HUES6 (cell line): ENCODE results near the gene NAP1L5.

Experiments used
- H3K27ac ChIP-seq: 2 replicates; pipeline ENCODE4 v1.7.0; 2013; ENCODE audit warnings: low read depth, mild to moderate bottlenecking, low read length, inconsistent platforms
- H3K27me3 ChIP-seq: 2 replicates; pipeline ENCODE4 v1.6.1; 2013; ENCODE audit warnings: low read length; ENCODE audit not compliant: control insufficient read depth, insufficient read depth
- H3K36me3 ChIP-seq: 2 replicates; pipeline ENCODE4 v1.6.1; 2013; ENCODE audit warnings: low read length; ENCODE audit not compliant: control insufficient read depth, insufficient read depth
- H3K4me1 ChIP-seq: 2 replicates; pipeline ENCODE4 v1.6.1; 2013; ENCODE audit warnings: low read length; ENCODE audit not compliant: control insufficient read depth, insufficient read depth
- H3K4me3 ChIP-seq: 2 replicates; pipeline ENCODE4 v1.5.1; 2013; ENCODE audit warnings: low read depth, low read length
- H3K9ac ChIP-seq: one replicate; pipeline ENCODE4 v1.6.1; 2013; ENCODE audit warnings: mild to moderate bottlenecking, low read length
- H3K9me3 ChIP-seq: 2 replicates; pipeline ENCODE4 v1.6.1; 2013; ENCODE audit warnings: low read depth, low read length; ENCODE audit not compliant: control insufficient read depth, insufficient read depth

The NAP1L5 gene

DNA sequence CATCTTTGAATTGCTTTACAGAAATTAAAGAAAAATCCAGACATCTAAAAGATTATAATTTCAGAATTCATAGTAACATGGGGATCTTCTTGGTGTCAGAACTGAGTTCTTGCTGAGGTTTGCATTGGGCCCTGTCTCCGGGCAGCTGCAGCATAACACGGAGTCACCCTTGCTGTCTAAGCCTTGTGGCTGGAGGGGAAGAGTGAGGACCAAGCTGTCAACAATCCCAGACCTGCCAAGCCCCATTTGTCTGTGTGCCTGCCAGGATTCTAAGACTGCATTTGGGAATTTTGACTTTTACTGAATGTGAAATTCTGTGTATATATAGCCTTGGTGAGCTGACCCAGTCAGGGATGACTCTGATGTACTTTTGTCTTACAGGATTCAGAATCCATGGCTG is 25.2 kb upstream of the NAP1L5 start:
- H3K4me1 ChIP-seq, result peaks cover 5% of the 10 kb centered on the region
- H3K27ac ChIP-seq, result no peak overlapping the region
- H3K27me3 ChIP-seq, result no peaks in the 10 kb centered on the region
- 0 out of 2 replicates have a peak, but pooled peaks cover 6% of the 10 kb centered on the region for H3K9me3 ChIP-seq
- H3K36me3 ChIP-seq, result peaks cover 5% of the 10 kb centered on the region
- H3K4me3 ChIP-seq, result no peak overlapping the region
- no peak overlapping the region for H3K9ac ChIP-seq

DNA sequence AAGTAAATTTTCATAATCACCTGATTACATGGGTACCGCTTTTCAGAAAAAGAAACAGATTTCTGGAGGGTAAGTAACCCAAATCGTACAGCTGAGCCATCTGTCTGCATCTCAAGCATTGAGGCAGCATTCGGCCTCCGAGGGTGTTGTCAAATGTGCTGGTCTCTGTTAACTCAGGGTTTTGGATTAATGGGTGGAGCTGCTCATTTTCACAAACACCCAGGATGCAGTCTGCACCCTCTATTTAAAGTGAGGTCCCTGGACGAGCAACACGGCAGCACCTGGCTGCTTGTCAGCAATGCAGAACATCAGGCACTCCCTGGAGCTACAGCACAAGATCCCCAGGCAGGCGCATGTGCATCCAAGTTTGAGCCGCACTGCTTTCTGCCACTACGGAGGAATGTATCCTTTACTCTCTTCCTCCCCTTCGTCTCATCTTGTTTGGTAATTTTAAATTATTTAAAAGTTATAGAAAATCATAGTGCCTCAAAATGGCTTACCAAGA is 24.7 kb upstream of the NAP1L5 start:
- Histone ChIP-seq H3K9ac (no peak overlapping the region), H3K9me3 (0 out of 2 replicates have a peak, but pooled peaks cover 7% of the 10 kb centered on the region), H3K27me3 (no peaks in the 10 kb centered on the region), H3K4me3 (no peak overlapping the region), H3K27ac (no peak overlapping the region), H3K4me1 (peaks cover 5% of the 10 kb centered on the region), H3K36me3 (no peaks in the 10 kb centered on the region; the same call in 1 of the 2 replicates)

DNA sequence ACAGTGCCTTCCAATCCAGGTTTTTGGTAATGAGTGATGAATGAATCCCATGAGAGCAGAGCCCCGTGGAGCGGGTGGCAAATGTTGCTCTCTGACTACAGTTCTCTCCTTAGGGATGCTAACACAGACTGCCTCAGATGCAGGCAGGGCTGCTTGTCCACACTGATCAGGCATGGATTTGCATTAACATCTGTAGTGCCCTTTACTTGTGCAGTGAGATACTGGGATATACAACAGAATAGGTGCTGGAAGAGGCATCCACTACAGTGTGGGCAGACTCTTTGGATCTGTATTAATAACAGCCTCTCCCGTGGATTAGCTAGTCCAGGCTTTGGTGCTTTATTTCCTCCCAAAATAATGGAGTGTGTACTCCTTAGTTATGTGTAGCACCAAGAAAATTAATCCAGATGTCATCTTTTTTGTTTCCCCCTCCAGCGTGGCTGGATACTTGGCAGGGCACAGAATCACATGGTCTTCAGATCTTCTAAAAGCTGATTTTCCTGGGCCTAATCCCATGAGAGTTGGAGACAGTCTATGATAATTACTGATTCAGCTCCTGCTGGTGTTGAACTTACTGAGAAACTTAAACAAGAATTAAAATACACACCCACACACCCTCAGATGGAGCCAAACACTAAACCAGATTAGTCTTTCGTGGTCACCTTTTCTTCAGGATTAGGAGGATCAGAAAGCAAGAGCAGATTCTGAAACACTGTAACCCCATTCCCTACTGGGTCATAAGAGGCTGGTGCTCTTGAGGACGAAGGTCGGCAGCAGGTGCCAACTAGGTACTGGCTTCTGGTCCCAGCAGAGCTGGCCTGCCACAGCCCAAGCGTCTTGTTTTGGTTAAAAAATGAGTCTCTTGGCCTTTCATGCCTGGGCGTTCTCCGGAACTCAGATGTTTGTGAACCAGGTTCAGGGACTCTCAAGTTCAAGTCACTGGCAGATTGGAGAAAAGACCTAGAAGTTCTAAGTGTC is 23.1 kb upstream of the NAP1L5 start:
- no peak overlapping the region for H3K9ac ChIP-seq
- H3K4me3 ChIP-seq, result no peak overlapping the region
- H3K9me3 ChIP-seq, result 0 out of 2 replicates have a peak, but pooled peaks cover 11% of the 10 kb centered on the region
- H3K27me3 ChIP-seq, result no peaks in the 10 kb centered on the region
- H3K36me3 ChIP-seq, result no peaks in the 10 kb centered on the region; the same call in 1 of the 2 replicates
- no peak overlapping the region for H3K27ac ChIP-seq
- H3K4me1 ChIP-seq, result peaks cover 5% of the 10 kb centered on the region

DNA sequence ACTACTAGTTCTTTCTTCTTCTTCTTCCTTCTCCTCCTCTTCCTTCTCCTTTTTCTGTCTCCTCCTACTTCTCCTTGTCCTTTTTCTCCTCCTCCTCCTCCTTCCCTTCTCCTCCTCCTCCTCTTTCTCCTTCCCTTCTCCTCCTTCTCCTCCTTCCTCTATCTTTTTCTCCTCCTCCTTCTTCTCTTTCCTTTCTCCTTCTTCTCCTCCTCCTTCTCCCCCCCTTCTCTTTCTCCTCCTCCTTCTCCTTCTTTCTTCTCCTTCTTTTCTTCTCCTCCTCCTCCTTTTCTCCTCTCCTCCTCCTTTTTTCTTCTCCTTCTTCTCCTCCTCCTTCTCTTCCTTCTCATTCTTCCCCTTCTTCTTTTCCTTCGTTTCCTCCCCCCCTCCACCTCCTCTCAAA is 21.8 kb upstream of the NAP1L5 start:
- no peak overlapping the region for H3K27ac ChIP-seq
- H3K36me3 ChIP-seq, result no peaks in the 10 kb centered on the region; the same call in 1 of the 2 replicates

DNA sequence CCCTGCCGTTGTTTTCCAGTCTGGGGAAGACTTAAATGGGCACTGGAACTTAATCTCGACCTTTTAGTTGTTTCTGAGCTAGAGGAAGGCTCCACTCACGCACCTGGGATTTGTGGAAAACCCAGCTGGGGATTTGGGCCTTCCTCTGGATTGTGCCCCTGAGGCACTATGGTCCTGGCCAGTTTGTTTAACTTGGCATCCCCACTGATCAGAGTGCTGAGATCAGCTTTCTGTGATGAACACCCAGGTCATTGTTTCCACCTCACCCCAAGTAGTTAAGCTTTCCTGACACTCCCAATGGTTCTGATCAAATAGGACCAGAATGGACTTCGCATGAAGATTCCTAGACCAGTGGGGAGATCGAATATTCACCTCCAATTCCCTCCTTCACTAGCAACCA is 20.5 kb upstream of the NAP1L5 start:
- H3K4me1 ChIP-seq, result no peaks in the 10 kb centered on the region
- H3K27ac ChIP-seq, result no peak overlapping the region
- H3K9ac ChIP-seq, result no peak overlapping the region
- H3K27me3 ChIP-seq, result no peaks in the 10 kb centered on the region
- H3K9me3 ChIP-seq, result 0 out of 2 replicates have a peak, but pooled peaks cover 11% of the 10 kb centered on the region
- no peaks in the 10 kb centered on the region; the same call in 1 of the 2 replicates for H3K36me3 ChIP-seq
- no peak overlapping the region for H3K4me3 ChIP-seq

More for the DNA sequence above, 21.8 kb upstream of the NAP1L5 start:
- 0 out of 2 replicates have a peak, but pooled peaks cover 11% of the 10 kb centered on the region for H3K9me3 ChIP-seq
- no peaks in the 10 kb centered on the region for H3K27me3 ChIP-seq
- no peaks in the 10 kb centered on the region for H3K4me1 ChIP-seq
- H3K9ac ChIP-seq, result no peak overlapping the region
- H3K4me3 ChIP-seq, result no peak overlapping the region

DNA sequence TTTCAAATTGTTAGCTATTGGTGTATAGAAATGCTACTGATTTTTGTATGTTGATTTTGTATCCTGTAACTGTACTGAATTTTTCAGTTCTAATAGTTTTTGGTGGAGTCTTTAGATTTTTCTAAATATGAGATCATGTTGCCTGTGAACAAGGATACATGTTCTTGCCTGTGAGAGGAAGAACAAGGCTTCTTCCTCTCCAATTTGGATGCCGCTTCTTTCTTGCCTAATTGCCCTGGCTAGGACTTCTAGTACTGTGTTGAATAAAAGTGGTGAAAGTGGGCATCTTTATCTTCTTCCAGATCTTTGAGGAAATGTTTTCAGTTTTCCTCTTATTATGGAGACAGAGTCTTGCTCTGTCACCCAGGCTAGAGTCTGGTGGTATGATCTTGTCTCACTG is 16.2 kb upstream of the NAP1L5 start:
- H3K9me3 ChIP-seq, result 0 out of 2 replicates have a peak, but pooled peaks cover 11% of the 10 kb centered on the region
- no peaks in the 10 kb centered on the region for H3K27me3 ChIP-seq
- H3K36me3 ChIP-seq, result no peaks in the 10 kb centered on the region; the same call in 1 of the 2 replicates
- no peaks in the 10 kb centered on the region for H3K4me1 ChIP-seq
- no peak overlapping the region for H3K4me3 ChIP-seq
- no peak overlapping the region for H3K27ac ChIP-seq
- no peak overlapping the region for H3K9ac ChIP-seq

DNA sequence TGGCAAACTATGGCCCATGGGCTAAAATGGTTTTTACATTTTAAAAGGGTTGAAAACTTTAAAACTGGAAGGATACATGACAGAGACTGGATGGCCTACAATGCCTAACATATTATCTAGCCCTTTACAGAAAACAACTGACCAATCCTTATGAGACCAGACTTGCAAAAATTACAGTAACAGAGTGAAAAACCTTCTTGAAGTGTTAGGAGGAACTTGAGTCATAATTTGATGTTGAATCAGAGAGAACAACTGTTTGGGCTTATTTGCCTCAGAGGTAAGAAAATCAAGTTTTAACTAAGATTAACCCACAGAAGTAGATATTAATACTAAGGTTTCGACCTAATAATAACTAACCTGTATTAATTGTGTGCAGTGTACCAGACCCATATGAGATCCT is 12.4 kb upstream of the NAP1L5 start:
- H3K27ac ChIP-seq, result no peak overlapping the region

DNA sequence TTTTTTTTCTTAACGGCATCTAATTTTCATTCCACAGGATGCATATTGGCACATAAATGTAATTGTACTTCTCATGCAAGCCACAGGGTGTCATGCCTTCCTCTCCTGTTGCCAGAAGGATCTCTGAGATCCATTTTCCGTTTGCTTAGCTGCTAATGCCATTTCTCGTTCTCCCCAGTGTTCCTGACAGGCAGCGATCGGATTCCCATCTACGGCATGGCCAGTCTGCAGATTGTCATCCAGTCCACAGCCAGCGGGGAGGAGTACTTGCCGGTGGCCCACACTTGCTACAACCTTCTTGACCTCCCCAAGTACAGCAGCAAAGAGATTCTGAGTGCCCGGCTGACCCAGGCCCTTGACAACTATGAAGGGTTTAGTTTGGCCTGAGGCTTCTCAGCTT is 8.9 kb upstream of the NAP1L5 start:
- H3K36me3 ChIP-seq, result 0 out of 2 replicates have a peak, but pooled peaks cover 3% of the 10 kb centered on the region
- no peaks in the 10 kb centered on the region for H3K27me3 ChIP-seq
- no peak overlapping the region for H3K9ac ChIP-seq
- H3K4me1 ChIP-seq, result no peaks in the 10 kb centered on the region
- H3K4me3 ChIP-seq, result no peak overlapping the region
- no peaks in the 10 kb centered on the region for H3K9me3 ChIP-seq
- no peak overlapping the region for H3K27ac ChIP-seq

More for the DNA sequence above, 12.4 kb upstream of the NAP1L5 start:
- no peak overlapping the region for H3K4me3 ChIP-seq
- H3K27me3 ChIP-seq, result no peaks in the 10 kb centered on the region
- H3K9me3 ChIP-seq, result no peaks in the 10 kb centered on the region
- no peak overlapping the region for H3K9ac ChIP-seq
- H3K4me1 ChIP-seq, result no peaks in the 10 kb centered on the region
- H3K36me3 ChIP-seq, result no peaks in the 10 kb centered on the region

DNA sequence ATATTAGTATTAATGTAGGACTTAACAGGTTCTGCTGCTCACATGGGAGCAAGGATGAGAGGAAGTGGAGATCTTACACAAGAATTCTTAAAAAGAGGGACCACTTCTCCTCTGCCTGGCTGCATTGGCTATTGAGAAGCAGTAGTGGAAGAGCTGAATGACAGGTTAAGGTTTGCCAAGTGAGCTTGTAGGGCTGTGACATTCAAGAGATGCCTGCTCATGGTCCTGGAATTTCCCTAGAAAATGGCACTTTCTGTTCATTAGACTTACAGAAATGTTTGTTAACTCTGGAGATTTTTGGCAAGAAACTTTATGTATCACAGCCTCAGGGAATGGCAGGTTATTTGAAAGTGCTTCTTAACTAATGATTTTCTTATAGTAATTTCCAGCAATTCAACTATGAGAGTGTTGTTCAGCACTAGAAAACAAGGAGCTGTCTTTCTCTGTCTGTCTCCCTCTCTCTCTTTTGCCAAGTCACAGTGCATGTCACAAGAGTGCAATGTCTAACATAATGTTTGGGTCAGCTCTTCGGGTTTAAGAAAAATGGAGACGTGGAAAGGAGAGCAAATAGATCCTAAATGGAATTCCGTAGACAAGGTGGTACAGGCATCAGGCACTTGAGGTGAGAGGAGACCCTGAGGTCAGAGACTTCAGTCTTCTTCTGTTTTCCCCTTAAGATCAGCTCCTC is 8.3 kb upstream of the NAP1L5 start:
- Histone ChIP-seq H3K9ac (no peak overlapping the region), H3K4me1 (no peaks in the 10 kb centered on the region), H3K27me3 (no peaks in the 10 kb centered on the region), H3K9me3 (no peaks in the 10 kb centered on the region), H3K36me3 (0 out of 2 replicates have a peak, but pooled peaks cover 3% of the 10 kb centered on the region), H3K27ac (no peak overlapping the region), H3K4me3 (no peak overlapping the region)

DNA sequence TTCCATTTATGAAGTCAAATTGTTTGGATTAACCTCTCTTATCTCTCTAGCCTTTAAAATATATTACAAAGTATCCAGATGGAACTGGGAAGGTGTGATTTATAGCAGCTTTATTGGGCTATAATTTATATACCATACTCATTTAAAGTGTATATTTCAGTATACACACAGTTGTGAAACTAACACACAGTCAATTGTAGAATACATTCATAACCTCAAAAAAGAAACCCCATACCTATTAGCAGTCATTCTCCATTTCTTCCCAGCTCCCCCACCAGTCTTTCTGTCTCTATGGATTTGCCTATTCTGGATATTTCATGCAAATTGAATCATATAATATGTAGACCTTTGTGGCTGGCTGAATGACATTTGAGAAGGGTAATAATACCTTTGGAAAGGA is 7.6 kb upstream of the NAP1L5 start:
- H3K9me3 ChIP-seq, result no peaks in the 10 kb centered on the region
- H3K27me3 ChIP-seq, result no peaks in the 10 kb centered on the region
- H3K4me1 ChIP-seq, result no peaks in the 10 kb centered on the region
- 0 out of 2 replicates have a peak, but pooled peaks cover 3% of the 10 kb centered on the region for H3K36me3 ChIP-seq
- H3K27ac ChIP-seq, result no peak overlapping the region
- H3K9ac ChIP-seq, result no peak overlapping the region
- no peak overlapping the region for H3K4me3 ChIP-seq
